Limb (tissue), 2 donors: ENCODE data around the gene UBE2Z.
A peak's percentile ranks its signal among the peaks of the same experiment; 100 is the strongest.

Experiments
- DNase-seq, 2 donors: peaks; one replicate each; pipeline ENCODE4 v3.0.0-alpha.2; 2016; ENCODE audit errors: extremely low spot score in 2 of 2

UBE2Z gene

DNA sequence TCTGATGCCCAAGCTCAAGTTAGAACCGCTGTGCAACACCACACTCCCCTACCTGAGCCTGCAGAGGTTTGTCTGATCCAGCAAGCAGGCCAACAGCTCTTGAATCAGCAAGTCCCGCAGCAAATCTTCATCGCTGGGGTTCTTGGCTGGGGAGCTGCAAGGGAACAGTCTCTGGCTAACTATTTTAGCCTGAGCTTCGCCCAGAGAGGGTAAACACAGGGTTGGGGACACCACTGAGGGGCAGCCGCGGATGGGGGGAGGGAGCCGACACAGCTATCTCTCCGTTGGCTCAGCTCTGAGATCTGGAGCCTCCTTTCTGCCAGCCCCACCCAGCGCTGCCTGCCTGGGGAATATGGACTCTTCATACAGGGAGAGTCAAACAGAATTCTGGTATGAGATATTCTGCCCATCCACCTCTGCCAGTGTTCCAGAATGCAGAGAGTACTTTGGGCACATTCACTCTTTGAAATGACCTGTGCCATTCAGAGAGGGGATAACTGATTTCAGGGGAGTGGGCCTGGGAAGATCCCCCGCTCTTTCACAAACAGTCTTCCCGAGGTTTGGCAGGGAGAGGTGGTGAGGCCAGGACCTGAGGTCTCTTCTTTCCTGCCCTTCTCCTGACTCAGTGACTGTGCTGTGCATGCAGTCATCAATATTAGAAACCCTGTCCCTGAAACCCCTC lies 52.8 kb downstream of the UBE2Z start:
- no peak for DNase-seq

DNA sequence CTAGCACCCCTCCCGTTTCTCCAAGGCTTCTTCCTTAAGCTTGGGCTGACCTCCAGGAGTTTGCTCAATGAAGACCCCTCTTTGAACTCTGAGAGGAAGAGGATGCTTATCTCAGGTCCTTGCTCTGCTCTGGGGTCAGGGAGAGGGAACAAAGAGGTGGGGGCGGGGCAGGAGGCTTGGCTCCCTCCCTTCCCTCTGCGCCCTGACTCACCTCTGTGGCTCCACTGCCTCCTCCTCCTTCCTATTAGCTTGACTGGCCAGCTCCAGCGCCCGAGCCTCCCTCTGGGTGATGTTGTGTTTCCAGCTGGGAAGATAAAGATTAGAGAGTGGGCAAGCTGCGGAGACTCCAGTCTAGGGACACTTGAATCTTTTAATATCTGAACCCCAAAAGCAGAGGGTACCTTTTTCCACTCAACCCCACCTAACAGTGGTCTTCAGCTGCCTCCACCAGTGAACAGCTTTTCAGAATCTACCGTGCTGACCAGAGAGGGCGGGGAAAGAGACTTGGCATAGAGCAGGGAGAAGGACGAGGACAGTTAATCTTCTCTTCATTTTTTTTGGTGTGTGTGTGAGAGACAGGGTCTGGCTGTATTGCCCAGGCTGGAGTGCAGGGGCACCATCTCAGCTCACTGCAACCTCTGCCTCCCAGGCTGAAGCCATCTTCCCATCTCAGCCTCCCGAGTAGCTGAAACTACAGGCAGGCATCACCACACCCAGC lies 53.5 kb downstream of the UBE2Z start:
- DNase-seq: no peak

DNA sequence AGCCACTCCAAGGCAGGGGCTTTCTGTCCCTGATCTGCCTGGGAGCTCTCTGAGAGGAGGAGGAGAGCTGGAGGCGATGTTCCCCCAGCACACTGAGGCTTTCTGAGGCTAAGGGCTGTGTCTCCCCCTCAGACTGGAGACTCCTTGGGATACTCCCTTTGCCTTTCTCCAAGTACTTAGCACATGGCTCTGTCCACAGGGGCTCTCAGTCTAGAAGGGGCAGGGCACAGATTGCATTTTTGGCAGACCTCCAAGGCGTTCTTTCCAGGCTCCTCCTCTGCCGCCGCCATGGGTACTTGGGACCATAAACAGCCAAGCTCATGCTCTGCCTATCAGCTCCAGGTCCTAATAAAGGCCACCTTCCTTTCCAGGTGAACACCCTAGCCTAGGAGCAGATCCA lies 62.0 kb downstream of the UBE2Z start:
- peak in 1 of 2 donors; percentile 37 for DNase-seq

GRCh38 chr17:48970865-48971687 lies 62.9 kb downstream of the UBE2Z start:
- DNase-seq: no peak

DNA sequence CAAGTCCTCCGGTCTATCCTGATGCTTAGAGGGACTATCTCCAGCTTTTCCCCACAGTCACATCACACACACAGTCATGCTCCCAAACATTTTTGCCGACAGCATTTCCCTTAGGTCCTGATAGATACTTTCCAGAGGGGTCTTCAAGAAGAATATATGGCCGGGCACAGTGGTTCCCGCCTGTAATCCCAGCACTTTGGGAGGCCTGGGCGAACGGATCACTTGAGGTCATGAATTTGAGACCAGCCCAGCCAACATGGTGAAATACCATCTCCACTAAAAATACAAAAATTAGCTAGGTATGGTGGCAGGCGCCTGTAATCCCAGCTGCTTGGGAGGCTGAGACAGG lies 64.5 kb downstream of the UBE2Z start:
- DNase-seq: no peak

DNA sequence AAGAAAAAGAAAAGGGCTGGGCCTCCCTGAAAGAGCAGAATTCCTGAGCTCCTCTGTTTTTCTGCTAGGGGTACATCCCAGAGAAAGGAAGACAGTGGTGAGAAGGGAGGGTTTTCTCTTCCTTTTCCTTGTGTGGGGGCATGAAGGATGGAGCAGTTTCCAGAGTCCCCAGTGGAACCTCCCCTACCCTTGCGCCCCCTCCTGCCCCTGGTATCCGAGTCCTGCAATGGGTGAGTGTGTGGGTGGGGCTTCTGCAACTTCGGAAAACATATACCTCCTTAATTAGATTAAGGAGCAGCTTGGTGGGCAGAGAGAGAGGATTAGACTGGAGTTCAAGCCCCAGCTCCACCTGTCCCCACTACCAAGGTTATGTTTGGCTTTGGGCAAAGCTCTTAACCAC lies 65.6 kb downstream of the UBE2Z start:
- DNase-seq: no peak
